ENCODE data around the gene PKP3.
"Not testable (repeated sequence)": the region's sequence is repeated elsewhere in the genome, so short reads cannot be mapped to it uniquely, and the experiment has no call there.

The PKP3 gene

GRCh38 chr11:419248-420005 is 25.4 kb downstream of the PKP3 start:
- Histone ChIP-seq H3K4me3 (ENCODE audit: low read length) (no peak overlapping the region), H3K27me3 (ENCODE audit: insufficient read depth, low read length) (peaks cover 48% of the 10 kb centered on the region), H3K27ac (ENCODE audit: low read length) (no peak overlapping the region), H3K36me3 (ENCODE audit: insufficient read depth, low read depth, low read length) (no peaks in the 10 kb centered on the region), H3K9ac (ENCODE audit: low read depth, low read length) (no peak overlapping the region), H3K4me1 (ENCODE audit: insufficient read depth, low read length) (no peaks in the 10 kb centered on the region), H3K9me3 (ENCODE audit: insufficient read depth, low read depth, low read length) (no peaks in the 10 kb centered on the region)

GRCh38 chr11:420054-420910 is 26.3 kb downstream of the PKP3 start:
- Histone ChIP-seq H3K9me3 (ENCODE audit: insufficient read depth, low read depth, low read length) (no peaks in the 10 kb centered on the region), H3K9ac (ENCODE audit: low read depth, low read length) (no peak overlapping the region), H3K36me3 (ENCODE audit: insufficient read depth, low read depth, low read length) (no peaks in the 10 kb centered on the region), H3K4me1 (ENCODE audit: insufficient read depth, low read length) (no peaks in the 10 kb centered on the region), H3K4me3 (ENCODE audit: low read length) (no peak overlapping the region), H3K27ac (ENCODE audit: low read length) (no peak overlapping the region), H3K27me3 (ENCODE audit: insufficient read depth, low read length) (peaks cover 51% of the 10 kb centered on the region)

GRCh38 chr11:420911-421321 is 26.9 kb downstream of the PKP3 start:
- H3K4me1 ChIP-seq (ENCODE audit: insufficient read depth, low read length): no peaks in the 10 kb centered on the region
- H3K9me3 ChIP-seq (ENCODE audit: insufficient read depth, low read depth, low read length): no peaks in the 10 kb centered on the region
- no peak overlapping the region for H3K27ac ChIP-seq (ENCODE audit: low read length)
- H3K4me3 ChIP-seq (ENCODE audit: low read length): no peak overlapping the region
- peaks cover 46% of the 10 kb centered on the region for H3K27me3 ChIP-seq (ENCODE audit: insufficient read depth, low read length)
- H3K36me3 ChIP-seq (ENCODE audit: insufficient read depth, low read depth, low read length): no peaks in the 10 kb centered on the region
- no peak overlapping the region for H3K9ac ChIP-seq (ENCODE audit: low read depth, low read length)

GRCh38 chr11:422249-422656 is 28.2 kb downstream of the PKP3 start:
- H3K36me3 ChIP-seq (ENCODE audit: insufficient read depth, low read depth, low read length): no peaks in the 10 kb centered on the region
- no peak overlapping the region for H3K27ac ChIP-seq (ENCODE audit: low read length)
- H3K4me1 ChIP-seq (ENCODE audit: insufficient read depth, low read length): no peaks in the 10 kb centered on the region
- H3K9me3 ChIP-seq (ENCODE audit: insufficient read depth, low read depth, low read length): no peaks in the 10 kb centered on the region
- no peak overlapping the region for H3K4me3 ChIP-seq (ENCODE audit: low read length)
- no peak overlapping the region for H3K9ac ChIP-seq (ENCODE audit: low read depth, low read length)
- peaks cover 35% of the 10 kb centered on the region for H3K27me3 ChIP-seq (ENCODE audit: insufficient read depth, low read length)

GRCh38 chr11:424232-424631 is 30.2 kb downstream of the PKP3 start:
- H3K27ac ChIP-seq (ENCODE audit: low read length): no peak overlapping the region
- H3K4me3 ChIP-seq (ENCODE audit: low read length): no peak overlapping the region
- no peaks in the 10 kb centered on the region for H3K36me3 ChIP-seq (ENCODE audit: insufficient read depth, low read depth, low read length)
- H3K4me1 ChIP-seq (ENCODE audit: insufficient read depth, low read length): no peaks in the 10 kb centered on the region
- no peak overlapping the region for H3K9ac ChIP-seq (ENCODE audit: low read depth, low read length)
- peaks cover 16% of the 10 kb centered on the region; the same call in 1 of the 2 replicates for H3K27me3 ChIP-seq (ENCODE audit: insufficient read depth, low read length)
- no peaks in the 10 kb centered on the region for H3K9me3 ChIP-seq (ENCODE audit: insufficient read depth, low read depth, low read length)

GRCh38 chr11:424766-425165 is 30.8 kb downstream of the PKP3 start:
- H3K9ac ChIP-seq (ENCODE audit: low read depth, low read length); H3K4me3 ChIP-seq (ENCODE audit: low read length); H3K36me3 ChIP-seq (ENCODE audit: insufficient read depth, low read depth, low read length); H3K27ac ChIP-seq (ENCODE audit: low read length); H3K4me1 ChIP-seq (ENCODE audit: insufficient read depth, low read length); H3K9me3 ChIP-seq (ENCODE audit: insufficient read depth, low read depth, low read length): not testable (repeated sequence)
- peaks cover 11% of the 10 kb centered on the region; the same call in 1 of the 2 replicates for H3K27me3 ChIP-seq (ENCODE audit: insufficient read depth, low read length)

- H3K27ac ChIP-seq (ENCODE audit: low read length): no peak overlapping the region
- H3K9ac ChIP-seq (ENCODE audit: low read depth, low read length): no peak overlapping the region
- no peaks in the 10 kb centered on the region for H3K36me3 ChIP-seq (ENCODE audit: insufficient read depth, low read depth, low read length)
- H3K9me3 ChIP-seq (ENCODE audit: insufficient read depth, low read depth, low read length): no peaks in the 10 kb centered on the region
- no peaks in the 10 kb centered on the region for H3K4me1 ChIP-seq (ENCODE audit: insufficient read depth, low read length)
- no peak overlapping the region for H3K4me3 ChIP-seq (ENCODE audit: low read length)
- peaks cover 11% of the 10 kb centered on the region; the same call in 1 of the 2 replicates for H3K27me3 ChIP-seq (ENCODE audit: insufficient read depth, low read length)
Observed at GRCh38 chr11:425301-425700, 31.3 kb downstream of the PKP3 start.

- H3K9me3 ChIP-seq (ENCODE audit: insufficient read depth, low read depth, low read length): no peaks in the 10 kb centered on the region
- no peak overlapping the region for H3K27ac ChIP-seq (ENCODE audit: low read length)
- H3K9ac ChIP-seq (ENCODE audit: low read depth, low read length): no peak overlapping the region
- peaks cover 11% of the 10 kb centered on the region; the same call in 1 of the 2 replicates for H3K27me3 ChIP-seq (ENCODE audit: insufficient read depth, low read length)
- H3K36me3 ChIP-seq (ENCODE audit: insufficient read depth, low read depth, low read length): no peaks in the 10 kb centered on the region
- H3K4me3 ChIP-seq (ENCODE audit: low read length): no peak overlapping the region
- no peaks in the 10 kb centered on the region for H3K4me1 ChIP-seq (ENCODE audit: insufficient read depth, low read length)
Observed at GRCh38 chr11:426851-427250, 32.8 kb downstream of the PKP3 start.

- Histone ChIP-seq H3K9ac (ENCODE audit: low read depth, low read length) (no peak overlapping the region), H3K4me1 (ENCODE audit: insufficient read depth, low read length) (no peaks in the 10 kb centered on the region), H3K4me3 (ENCODE audit: low read length) (no peak overlapping the region), H3K27ac (ENCODE audit: low read length) (no peak overlapping the region), H3K27me3 (ENCODE audit: insufficient read depth, low read length) (peaks cover 11% of the 10 kb centered on the region; the same call in 1 of the 2 replicates), H3K9me3 (ENCODE audit: insufficient read depth, low read depth, low read length) (no peaks in the 10 kb centered on the region), H3K36me3 (ENCODE audit: insufficient read depth, low read depth, low read length) (no peaks in the 10 kb centered on the region)
Observed at GRCh38 chr11:428295-428694, 34.3 kb downstream of the PKP3 start.

GRCh38 chr11:429391-429790 is 35.4 kb downstream of the PKP3 start:
- peaks cover 8% of the 10 kb centered on the region; the same call in 1 of the 2 replicates for H3K27me3 ChIP-seq (ENCODE audit: insufficient read depth, low read length)
- no peak overlapping the region for H3K4me3 ChIP-seq (ENCODE audit: low read length)
- H3K9me3 ChIP-seq (ENCODE audit: insufficient read depth, low read depth, low read length): no peaks in the 10 kb centered on the region
- H3K4me1 ChIP-seq (ENCODE audit: insufficient read depth, low read length): no peaks in the 10 kb centered on the region
- no peak overlapping the region for H3K9ac ChIP-seq (ENCODE audit: low read depth, low read length)
- no peak overlapping the region for H3K27ac ChIP-seq (ENCODE audit: low read length)
- no peaks in the 10 kb centered on the region for H3K36me3 ChIP-seq (ENCODE audit: insufficient read depth, low read depth, low read length)

- no peaks in the 10 kb centered on the region for H3K36me3 ChIP-seq (ENCODE audit: insufficient read depth, low read depth, low read length)
- H3K9me3 ChIP-seq (ENCODE audit: insufficient read depth, low read depth, low read length): no peaks in the 10 kb centered on the region
- no peak overlapping the region for H3K27ac ChIP-seq (ENCODE audit: low read length)
- no peak overlapping the region for H3K9ac ChIP-seq (ENCODE audit: low read depth, low read length)
- H3K4me1 ChIP-seq (ENCODE audit: insufficient read depth, low read length): no peaks in the 10 kb centered on the region
- peaks cover 3% of the 10 kb centered on the region; the same call in 1 of the 2 replicates for H3K27me3 ChIP-seq (ENCODE audit: insufficient read depth, low read length)
- no peak overlapping the region for H3K4me3 ChIP-seq (ENCODE audit: low read length)
Observed at GRCh38 chr11:429931-430456, 36.0 kb downstream of the PKP3 start.
